CD14-positive monocyte (primary cell): Measurements from ENCODE around the gene WNT5A. TPM values are rescaled to one million over a fixed set of nuclear protein-coding genes. Genes with fewer than 3 reads are reported as not detected.

Experiments
- DNase-seq, 3 donors: peaks; one replicate each; pipeline ENCODE4 v3.0.0-alpha.2; 2011 to 2022
- H2AFZ ChIP-seq: 2 replicates; pipeline ENCODE4 v1.6.0; 2012; ENCODE audit warnings: mild to moderate bottlenecking, low read depth, low read length, inconsistent platforms; ENCODE audit not compliant: insufficient read depth, poor library complexity, severe bottlenecking
- H3K27ac ChIP-seq, 2 donors: 1 replicate in 1 of 2; 2 replicates in 1 of 2; pipeline ENCODE4 v1.5.1; 2012 to 2013; ENCODE audit warnings: low read length in 2 of 2, control low read depth in 1 of 2, inconsistent platforms in 1 of 2, low read depth in 1 of 2, mild to moderate bottlenecking in 1 of 2
- H3K27me3 ChIP-seq, 2 donors: one replicate each; pipeline versions ENCODE4 v1.6.0 to v1.6.1; 2011 to 2013; ENCODE audit warnings: low read length in 2 of 2; ENCODE audit not compliant: control insufficient read depth in 2 of 2, insufficient read depth in 2 of 2
- H3K36me3 ChIP-seq, 2 donors: replicated peaks in 1 of 2; 1 replicate in 1 of 2; 2 replicates in 1 of 2; pipeline versions ENCODE4 v1.5.1 to v1.6.1; 2012 to 2013; ENCODE audit warnings: low read length in 2 of 2, control low read depth in 1 of 2, inconsistent platforms in 1 of 2, mild to moderate bottlenecking in 1 of 2; ENCODE audit not compliant: insufficient read depth in 2 of 2, control insufficient read depth in 1 of 2
- H3K4me1 ChIP-seq, 2 donors: 1 replicate in 1 of 2; 2 replicates in 1 of 2; pipeline versions ENCODE4 v1.5.1 to v1.6.1; 2012 to 2013; ENCODE audit warnings: low read length in 2 of 2, control low read depth in 1 of 2, inconsistent platforms in 1 of 2, mild to moderate bottlenecking in 1 of 2, moderate library complexity in 1 of 2; ENCODE audit not compliant: insufficient read depth in 2 of 2, control insufficient read depth in 1 of 2
- H3K4me2 ChIP-seq: replicated peaks from 2 replicates; pipeline ENCODE3; 2012; ENCODE audit warnings: low read length, moderate library complexity, mild to moderate bottlenecking; ENCODE audit not compliant: poor library complexity, severe bottlenecking; ENCODE audit errors: extremely low read depth
- H3K4me3 ChIP-seq, 3 experiments: fragments of 200-600 bp in 1 of 3; sonication (generic) in 1 of 3; replicated peaks in 1 of 3; 1 replicate in 2 of 3; 2 replicates in 1 of 3; pipeline ENCODE4 v1.5.1; 2011 to 2013; ENCODE audit warnings: low read length in 3 of 3, mild to moderate bottlenecking in 3 of 3, control low read depth in 2 of 3, low read depth in 2 of 3, inconsistent platforms in 1 of 3, moderate library complexity in 1 of 3
- H3K79me2 ChIP-seq: 2 replicates; pipeline ENCODE4 v1.6.0; 2012; ENCODE audit warnings: mild to moderate bottlenecking, control low read depth, inconsistent platforms, low read length, moderate library complexity; ENCODE audit not compliant: insufficient read depth
- H3K9ac ChIP-seq: 2 replicates; pipeline ENCODE4 v1.6.0; 2017; ENCODE audit warnings: low read length, mild to moderate bottlenecking; ENCODE audit not compliant: insufficient read depth, poor library complexity, severe bottlenecking
- H3K9me3 ChIP-seq, 2 donors: replicated peaks in 1 of 2; 1 replicate in 1 of 2; 2 replicates in 1 of 2; pipeline versions ENCODE4 v1.5.1 to v1.6.1; 2012 to 2013; ENCODE audit warnings: low read length in 2 of 2, control low read depth in 1 of 2; ENCODE audit not compliant: control insufficient read depth in 1 of 2, insufficient read depth in 1 of 2
- H4K20me1 ChIP-seq: 2 replicates; pipeline ENCODE4 v1.6.0; 2012; ENCODE audit warnings: mild to moderate bottlenecking, low read length, control low read depth, moderate library complexity; ENCODE audit not compliant: insufficient read depth
- H3K27ac Mint-ChIP-seq, 7 donors: one replicate each; pipeline ENCODE4 v1.8.0; 2020; ENCODE audit warnings: mild to moderate bottlenecking in 7 of 7, mixed read lengths in 7 of 7, moderate library complexity in 6 of 7, inconsistent platforms in 2 of 7
- H3K27me3 Mint-ChIP-seq, 3 donors: one replicate each; pipeline ENCODE4 v1.8.0; 2021 to 2022; ENCODE audit warnings: low read depth in 3 of 3, mild to moderate bottlenecking in 3 of 3, mixed read lengths in 3 of 3, moderate library complexity in 3 of 3, inconsistent platforms in 1 of 3
- H3K36me3 Mint-ChIP-seq, 2 donors: one replicate each; pipeline ENCODE4 v1.8.0; 2020; ENCODE audit warnings: mixed read lengths in 2 of 2, inconsistent platforms in 1 of 2, mild to moderate bottlenecking in 1 of 2
- H3K4me1 Mint-ChIP-seq: one replicate; pipeline ENCODE4 v1.8.0; 2020; ENCODE audit warnings: mild to moderate bottlenecking, mixed read lengths
- H3K4me3 Mint-ChIP-seq, 2 donors: one replicate each; pipeline ENCODE4 v1.8.0; 2020; ENCODE audit warnings: mild to moderate bottlenecking in 2 of 2, mixed read lengths in 2 of 2, moderate library complexity in 1 of 2
- H3K9me3 Mint-ChIP-seq, 7 donors: one replicate each; pipeline ENCODE4 v1.8.0; 2020 to 2022; ENCODE audit warnings: mixed read lengths in 7 of 7, mild to moderate bottlenecking in 6 of 7, moderate library complexity in 6 of 7, inconsistent platforms in 2 of 7
- CTCF ChIP-seq: fragments of 200-600 bp; IDR thresholded peaks from one replicate; pipeline ENCODE4 v1.8.0; 2022; ENCODE audit warnings: antibody characterized with exemption, mild to moderate bottlenecking
- WGBS: methylation state at CpG from one replicate; pipeline ENCODE4 v1.1.5; 2013; ENCODE audit warnings: missing lambda C conversion rate; ENCODE audit not compliant: insufficient coverage; 5-methylcytosine and 5-hydroxymethylcytosine counted together
- intact Hi-C, 2 donors: fragments of 100-400 bp; cut with micrococcal nuclease; formaldehyde crosslinking; loops; one replicate each; pipeline versions ENCODE4 v1.15.0 to v1.15.1; 2023
- polyA plus RNA-seq, 3 donors: library from polyadenylated mRNA; depleted of rRNA in 1 of 3; unstranded in 2 of 3; stranded (reverse) in 1 of 3; fragments of 300-500 nt in 2 of 3; fragments of >200 nt in 1 of 3; fragmentation: Illumina TruSeq in 2 of 3; gene quantifications; 1 replicate in 2 of 3; 2 replicates in 1 of 3; pipeline ENCODE4 v1.2.3, GENCODE V29; 2012 to 2021

WNT5A gene
- polyA plus RNA-seq, 3 donors, result 0.01 to 0.03 TPM; not detected in 1

- no CpG with 5 or more reads among the region's 4 CpGs for WGBS
- no peak overlapping the region for H3K27ac Mint-ChIP-seq
- no peaks in the 10 kb centered on the region for H3K4me1 Mint-ChIP-seq
- Histone ChIP-seq H3K4me1 (no peaks in the 10 kb centered on the region), H3K9me3 (no peaks in the 10 kb centered on the region), H3K79me2 (no peaks in the 10 kb centered on the region), H2AFZ (no peak overlapping the region), H4K20me1 (no peaks in the 10 kb centered on the region), H3K9ac (no peak overlapping the region), H3K4me3 (no peak overlapping the region), H3K4me2 (no peak overlapping the region), H3K27ac (no peak overlapping the region), H3K36me3 (no peaks in the 10 kb centered on the region), H3K27me3 (peaks cover 4 to 5% of the 10 kb centered on the region in 2 donors)
- H3K27me3 Mint-ChIP-seq, result peaks cover 0 to 13% (median 2%) of the 10 kb centered on the region in 3 donors
- no peak for TF ChIP-seq CTCF
- no peak for DNase-seq
- no peak overlapping the region for H3K4me3 Mint-ChIP-seq
- no peaks in the 10 kb centered on the region for H3K9me3 Mint-ChIP-seq
- no peaks in the 10 kb centered on the region for H3K36me3 Mint-ChIP-seq
- intact Hi-C loops, result no loop called here
Measured at GRCh38 chr3:55498520-55498919, 11.4 kb upstream of the WNT5A start.

GRCh38 chr3:55497250-55497649, 10.1 kb upstream of the WNT5A start:
- Mint-ChIP-seq H3K27ac (no peak overlapping the region), H3K9me3 (peaks cover 0 to 3% (median 0%) of the 10 kb centered on the region in 7 donors), H3K36me3 (no peaks in the 10 kb centered on the region), H3K27me3 (peaks cover 6 to 21% (median 9%) of the 10 kb centered on the region in 3 donors), H3K4me3 (no peak overlapping the region), H3K4me1 (no peaks in the 10 kb centered on the region)
- no peaks in the 10 kb centered on the region for H4K20me1 ChIP-seq
- no peak for DNase-seq
- H2AFZ ChIP-seq, result no peak overlapping the region
- no peak overlapping the region for H3K4me2 ChIP-seq
- H3K27me3 ChIP-seq, result peaks cover 5 to 14% of the 10 kb centered on the region in 2 donors
- no peaks in the 10 kb centered on the region for H3K9me3 ChIP-seq
- TF ChIP-seq CTCF, result no peak
- intact Hi-C loops, result no loop called here
- no peaks in the 10 kb centered on the region for H3K36me3 ChIP-seq
- no peak overlapping the region for H3K9ac ChIP-seq
- no peaks in the 10 kb centered on the region for H3K4me1 ChIP-seq
- H3K4me3 ChIP-seq, result no peak overlapping the region
- H3K79me2 ChIP-seq, result no peaks in the 10 kb centered on the region
- no peak overlapping the region for H3K27ac ChIP-seq
